ENCODE data around the gene IL11RA.

DNA sequence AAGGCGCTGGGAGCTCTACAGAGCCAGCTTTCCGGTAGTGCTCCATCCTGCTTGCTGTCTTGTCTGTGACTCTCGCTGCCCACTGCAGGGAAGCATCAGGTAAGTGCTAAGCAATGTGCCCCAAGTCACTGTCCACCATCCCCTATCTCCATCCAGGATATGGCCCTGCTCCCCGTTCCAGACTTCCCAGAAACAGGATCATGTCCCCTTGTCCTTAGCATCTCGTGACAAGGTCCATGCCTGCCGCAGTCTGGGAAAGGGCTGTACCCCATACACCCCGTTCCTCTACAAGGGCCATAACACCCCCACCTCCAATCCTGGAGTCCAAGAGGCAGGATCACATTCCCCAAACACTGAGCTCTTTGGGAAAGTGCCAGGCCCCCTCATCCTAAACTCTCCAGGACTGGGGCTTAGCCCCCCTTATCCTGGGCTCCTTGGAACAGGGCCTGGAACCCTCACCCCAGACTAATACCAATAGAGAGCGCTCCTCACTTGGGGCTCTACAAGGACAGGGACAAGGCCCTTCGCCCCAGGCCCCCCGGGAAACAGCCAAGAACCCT, 40.7 kb upstream of the IL11RA start:
- TF ChIP-seq, protein P1, sequence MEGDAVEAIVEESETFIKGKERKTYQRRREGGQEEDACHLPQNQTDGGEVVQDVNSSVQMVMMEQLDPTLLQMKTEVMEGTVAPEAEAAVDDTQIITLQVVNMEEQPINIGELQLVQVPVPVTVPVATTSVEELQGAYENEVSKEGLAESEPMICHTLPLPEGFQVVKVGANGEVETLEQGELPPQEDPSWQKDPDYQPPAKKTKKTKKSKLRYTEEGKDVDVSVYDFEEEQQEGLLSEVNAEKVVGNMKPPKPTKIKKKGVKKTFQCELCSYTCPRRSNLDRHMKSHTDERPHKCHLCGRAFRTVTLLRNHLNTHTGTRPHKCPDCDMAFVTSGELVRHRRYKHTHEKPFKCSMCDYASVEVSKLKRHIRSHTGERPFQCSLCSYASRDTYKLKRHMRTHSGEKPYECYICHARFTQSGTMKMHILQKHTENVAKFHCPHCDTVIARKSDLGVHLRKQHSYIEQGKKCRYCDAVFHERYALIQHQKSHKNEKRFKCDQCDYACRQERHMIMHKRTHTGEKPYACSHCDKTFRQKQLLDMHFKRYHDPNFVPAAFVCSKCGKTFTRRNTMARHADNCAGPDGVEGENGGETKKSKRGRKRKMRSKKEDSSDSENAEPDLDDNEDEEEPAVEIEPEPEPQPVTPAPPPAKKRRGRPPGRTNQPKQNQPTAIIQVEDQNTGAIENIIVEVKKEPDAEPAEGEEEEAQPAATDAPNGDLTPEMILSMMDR (IDR thresholded peaks at IDR 0.05), result no peak
- no peak for TF ChIP-seq POLR2A (IDR thresholded peaks at IDR 0.05)
